K562 treated with DMSO at 1 percent for 12 hours (cell line): ENCODE data around the gene KIR3DL2. TPM values are rescaled to one million over a fixed set of nuclear protein-coding genes. Genes with fewer than 3 reads are reported as not detected.

Experiments
- total RNA-seq: library from RNA; unstranded; fragments of 300-600 nt; gene quantifications from 2 replicates; pipeline ENCODE4 v1.2.3, GENCODE V29; 2022; ENCODE audit not compliant: insufficient read depth

Gene KIR3DL2
- total RNA-seq, result not detected in 2 replicates

GRCh38 chr19:54850061-54850640, at the start of gene KIR3DL2:
KIR3DL2 (plus strand) TSS chr19:54850443; CDS start chr19:54850476, 33 bp downstream.

GRCh38 chr19:54803410-54803809, 46.8 kb upstream of the KIR3DL2 start, which contains the start of gene KIR2DL4:
KIR2DL4 (plus strand) TSS chr19:54803610; CDS start chr19:54803652, 42 bp downstream.

GRCh38 chr19:54816251-54816650, 34.0 kb upstream of the KIR3DL2 start, which contains the start of gene KIR3DL1:
KIR3DL1 (plus strand) TSS chr19:54816468.

GRCh38 chr19:54832496-54832895, 17.7 kb upstream of the KIR3DL2 start, which contains the start of gene KIR2DS4:
KIR2DS4 (plus strand) TSS chr19:54832676.

GRCh38 chr19:54873990-54874389, 23.7 kb downstream of the KIR3DL2 start, which contains the start of gene FCAR:
FCAR (plus strand) TSS chr19:54874235; CDS start chr19:54874290, 55 bp downstream.

DNA sequence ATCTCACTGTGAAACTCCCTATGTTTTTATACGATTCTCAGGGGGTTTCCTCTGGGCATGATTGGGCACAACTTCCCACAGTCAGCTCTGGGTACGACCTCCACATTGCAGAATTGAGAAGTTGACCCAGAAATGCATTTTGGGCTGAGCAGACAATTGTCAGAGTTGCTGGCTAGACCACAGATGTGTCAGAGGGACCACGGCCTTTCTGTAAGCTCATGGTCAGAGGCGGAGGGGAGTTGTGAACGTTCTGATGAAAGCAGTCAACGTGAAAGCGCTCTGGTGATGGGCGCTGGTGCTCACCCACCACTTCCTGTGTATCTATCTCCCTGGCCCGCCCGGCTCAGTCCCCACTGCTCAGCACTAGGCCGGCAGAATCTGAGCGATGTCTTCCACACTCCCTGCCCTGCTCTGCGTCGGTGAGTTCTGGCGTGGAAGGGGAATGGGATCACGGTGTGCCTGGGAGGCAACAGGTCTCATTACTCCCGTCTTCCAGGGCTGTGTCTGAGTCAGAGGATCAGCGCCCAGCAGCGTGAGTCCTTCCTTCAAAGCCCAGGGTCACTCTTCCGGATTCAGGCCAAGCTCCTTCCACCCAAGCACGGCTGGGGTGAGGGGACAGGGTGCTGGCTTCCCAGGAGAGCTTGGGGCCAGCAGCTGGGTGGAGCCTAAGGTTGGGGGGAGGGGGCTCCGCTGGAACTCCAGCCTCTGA, 55.7 kb downstream of the KIR3DL2 start, which contains the start of gene NCR1:
NCR1 (plus strand) TSS at position 346 of the 709 bp plus-strand sequence; CDS start at position 386, 40 bp downstream.

Other genes with a start within 250 kb of the KIR3DL2 start
- not detected in 2 replicates for gene LILRB1, start 220.0 kb upstream of the KIR3DL2 start, total RNA-seq
- gene LILRB4, start 187.5 kb upstream of the KIR3DL2 start, total RNA-seq, result not detected in 2 replicates
- not detected in 2 replicates for gene KIR3DL3, start 126.0 kb upstream of the KIR3DL2 start, total RNA-seq
- not detected in 2 replicates for gene KIR2DL3, start 111.9 kb upstream of the KIR3DL2 start, total RNA-seq
- gene KIR2DL1, start 80.7 kb upstream of the KIR3DL2 start, total RNA-seq, result not detected in 2 replicates
- gene KIR2DL4, start 46.8 kb upstream of the KIR3DL2 start, total RNA-seq, result not detected in 2 replicates
- gene KIR3DL1, start 34.0 kb upstream of the KIR3DL2 start, total RNA-seq, result not detected in 2 replicates
- gene KIR2DS4, start 17.8 kb upstream of the KIR3DL2 start, total RNA-seq, result not detected in 2 replicates
- gene FCAR, start 23.8 kb downstream of the KIR3DL2 start, total RNA-seq, result not detected in 2 replicates
- not detected in 2 replicates for gene NCR1, start 55.7 kb downstream of the KIR3DL2 start, total RNA-seq
- 0.19 TPM in 1 of 2 replicates, not detected in the other for gene NLRP7, start 97.1 kb downstream of the KIR3DL2 start, total RNA-seq
- 21.9 and 41.0 TPM in 2 replicates for gene NLRP2, start 115.9 kb downstream of the KIR3DL2 start, total RNA-seq
- 0.97 and 1.4 TPM in 2 replicates for gene GP6, start 187.8 kb downstream of the KIR3DL2 start, total RNA-seq
- gene RDH13, start 212.7 kb downstream of the KIR3DL2 start, total RNA-seq, result 20.5 and 29.5 TPM in 2 replicates
- gene EPS8L1, start 225.4 kb downstream of the KIR3DL2 start, total RNA-seq, result 15.4 and 16.9 TPM in 2 replicates